ENCODE data around the gene TUBG1. TPM values are rescaled to one million over a fixed set of nuclear protein-coding genes. Genes with fewer than 3 reads are reported as not detected.

Gene TUBG1
- total and polyA plus RNA-seq, 9 of the 15 experiments (the other 6 are each of a cell fraction or from before 2014, with no cell fraction given), result 33.1 to 147 (median 66.0) TPM

DNA sequence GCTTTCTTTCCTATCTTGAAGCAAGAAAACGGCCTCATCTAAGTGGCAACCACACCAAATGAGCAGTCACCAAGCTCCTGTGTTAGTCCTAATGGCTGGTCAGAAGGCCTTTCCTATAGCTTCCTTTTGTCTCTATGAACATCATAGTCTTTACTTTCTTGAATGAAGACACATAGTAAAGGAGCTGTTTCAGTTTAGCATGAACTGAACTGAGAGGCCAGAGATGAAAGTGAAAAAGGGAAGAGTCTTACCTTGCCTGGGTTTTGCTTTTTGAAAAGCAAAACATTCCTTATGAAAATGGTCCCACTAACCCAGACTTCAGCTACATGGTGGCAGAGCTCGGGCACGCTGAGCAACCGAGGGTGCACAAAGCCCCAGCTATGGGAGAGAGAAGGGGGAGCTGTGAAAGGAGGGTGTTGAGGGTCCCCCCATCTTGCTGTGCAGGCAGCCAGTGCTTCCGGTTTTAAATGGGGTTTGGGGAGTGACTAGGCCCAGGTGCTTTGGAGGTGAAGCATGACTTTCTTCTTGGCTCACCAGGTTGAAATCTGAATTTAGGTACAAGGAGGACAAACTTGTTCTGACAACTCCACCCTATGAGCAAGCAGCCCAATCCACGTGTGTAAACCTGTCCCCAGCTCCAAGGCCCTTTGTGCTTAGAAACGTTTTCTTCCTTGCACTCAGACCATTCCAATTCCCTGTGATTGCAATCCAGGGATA is 22.8 kb upstream of the TUBG1 start:
- no peaks in the 10 kb centered on the region for H3K9me1 ChIP-seq (ENCODE audit: control insufficient read depth, insufficient read depth, low read length)
- H3K9me3 ChIP-seq (replicated peaks; ENCODE audit: control insufficient read depth, insufficient read depth, low read depth, low read length), result no peaks in the 10 kb centered on the region
- CTCF ChIA-PET (ENCODE audit: low intra/inter-chr PET ratio), result no interaction called here
- no peak overlapping the region for H2AFZ ChIP-seq (ENCODE audit: low read depth, low read length)
- no peaks in the 10 kb centered on the region for H3K27me3 ChIP-seq (ENCODE audit: control insufficient read depth in 2 of 2, insufficient read depth in 2 of 2, low read length in 2 of 2)
- no peak overlapping the region for H3K4me2 ChIP-seq (ENCODE audit: insufficient read depth, low read length)
- no peak overlapping the region for H3K27ac ChIP-seq (ENCODE audit: extremely low read depth, low read depth, low read length)
- BruUV-seq (replicated peaks), result no TSS peak
- H3K4me3 ChIP-seq, result no peak overlapping the region
- ATAC-seq (no peak), DNase-seq (ENCODE audit: extremely low read depth in 1 of 4, low spot score in 3 of 4) (no peak), FAIRE-seq (peak; percentile 69)
- no peaks in the 10 kb centered on the region for H3K4me1 ChIP-seq (replicated peaks in 1 of 2; ENCODE audit: control insufficient read depth in 2 of 2, insufficient read depth in 2 of 2, low read length in 2 of 2)
- H3K79me2 ChIP-seq (ENCODE audit: control insufficient read depth, insufficient read depth, low read length), result no peaks in the 10 kb centered on the region
- peaks cover 92% of the 10 kb centered on the region for H3K36me3 ChIP-seq (ENCODE audit: control insufficient read depth, insufficient read depth, low read length)
- no peaks in the 10 kb centered on the region for H4K20me1 ChIP-seq (replicated peaks; ENCODE audit: control insufficient read depth, insufficient read depth, low read length)
- H3K9ac ChIP-seq (ENCODE audit: insufficient read depth in 1 of 2, low read depth in 2 of 2, low read length in 2 of 2), result peak overlapping the region in 1 of 2 experiments; percentile 55; a peak in 1 of 4 replicates
- 69% methylated on average over 7 of the region's 7 CpGs for WGBS (ENCODE audit: insufficient coverage, low coverage, missing lambda C conversion rate)
- in situ Hi-C loops (cut with MboI), result loop anchor here (10.0 kb wide), 1 partner anchor 338 kb away; no protein-coding TSS in a partner anchor
- POLR2A ChIA-PET, result interaction anchor here (0.6 to 1.6 kb wide), 3 partner anchors 8 to 323 kb away, joined by 3 to 8 read pairs (median 8); partner anchors contain the start of gene RETREG3
- intact Hi-C loops (cut with micrococcal nuclease), result no loop called here
- TF ChIP-seq NELFE (IDR thresholded peaks at IDR 0.05; ENCODE audit: insufficient read depth, insufficient read length) (no peak), BHLHE40 (IDR thresholded peaks at IDR 0.05; ENCODE audit: low read length) (no peak), CBFA2T3 (IDR thresholded peaks at IDR 0.05) (no peak), RFX5 (IDR thresholded peaks at IDR 0.05; ENCODE audit: low read depth, low read length) (no peak), NFXL1 (CRISPR knock-in tag; IDR thresholded peaks at IDR 0.05) (no peak), SAFB2 (IDR thresholded peaks at IDR 0.05; ENCODE audit: borderline replicate concordance, low read depth, low read length, severe bottlenecking) (no peak), RBBP5 (IDR thresholded peaks at IDR 0.05; ENCODE audit: borderline replicate concordance, insufficient read depth, low read length, poor library complexity, severe bottlenecking) (no peak), SRSF7 (optimal IDR thresholded peaks at IDR 0.05; ENCODE audit: low read depth, low read length) (no peak), SRSF3 (IDR thresholded peaks at IDR 0.05; ENCODE audit: insufficient read depth, low read length) (no peak), IFI16 (CRISPR knock-in tag; IDR thresholded peaks at IDR 0.05) (no peak)
- TF ChIP-seq, protein P1, sequence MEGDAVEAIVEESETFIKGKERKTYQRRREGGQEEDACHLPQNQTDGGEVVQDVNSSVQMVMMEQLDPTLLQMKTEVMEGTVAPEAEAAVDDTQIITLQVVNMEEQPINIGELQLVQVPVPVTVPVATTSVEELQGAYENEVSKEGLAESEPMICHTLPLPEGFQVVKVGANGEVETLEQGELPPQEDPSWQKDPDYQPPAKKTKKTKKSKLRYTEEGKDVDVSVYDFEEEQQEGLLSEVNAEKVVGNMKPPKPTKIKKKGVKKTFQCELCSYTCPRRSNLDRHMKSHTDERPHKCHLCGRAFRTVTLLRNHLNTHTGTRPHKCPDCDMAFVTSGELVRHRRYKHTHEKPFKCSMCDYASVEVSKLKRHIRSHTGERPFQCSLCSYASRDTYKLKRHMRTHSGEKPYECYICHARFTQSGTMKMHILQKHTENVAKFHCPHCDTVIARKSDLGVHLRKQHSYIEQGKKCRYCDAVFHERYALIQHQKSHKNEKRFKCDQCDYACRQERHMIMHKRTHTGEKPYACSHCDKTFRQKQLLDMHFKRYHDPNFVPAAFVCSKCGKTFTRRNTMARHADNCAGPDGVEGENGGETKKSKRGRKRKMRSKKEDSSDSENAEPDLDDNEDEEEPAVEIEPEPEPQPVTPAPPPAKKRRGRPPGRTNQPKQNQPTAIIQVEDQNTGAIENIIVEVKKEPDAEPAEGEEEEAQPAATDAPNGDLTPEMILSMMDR (IDR thresholded peaks at IDR 0.05 in 2 of 3, conservative IDR thresholded peaks at IDR 0.05 in 1 of 3; ENCODE audit: insufficient read depth in 2 of 3, low read depth in 1 of 3, low read length in 3 of 3), result no peak
- TF ChIP-seq, protein P2, sequence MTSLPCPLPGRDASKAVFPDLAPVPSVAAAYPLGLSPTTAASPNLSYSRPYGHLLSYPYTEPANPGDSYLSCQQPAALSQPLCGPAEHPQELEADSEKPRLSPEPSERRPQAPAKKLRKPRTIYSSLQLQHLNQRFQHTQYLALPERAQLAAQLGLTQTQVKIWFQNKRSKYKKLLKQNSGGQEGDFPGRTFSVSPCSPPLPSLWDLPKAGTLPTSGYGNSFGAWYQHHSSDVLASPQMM (CRISPR knock-in tag; IDR thresholded peaks at IDR 0.05), result no peak
- TF ChIP-seq, protein P3, sequence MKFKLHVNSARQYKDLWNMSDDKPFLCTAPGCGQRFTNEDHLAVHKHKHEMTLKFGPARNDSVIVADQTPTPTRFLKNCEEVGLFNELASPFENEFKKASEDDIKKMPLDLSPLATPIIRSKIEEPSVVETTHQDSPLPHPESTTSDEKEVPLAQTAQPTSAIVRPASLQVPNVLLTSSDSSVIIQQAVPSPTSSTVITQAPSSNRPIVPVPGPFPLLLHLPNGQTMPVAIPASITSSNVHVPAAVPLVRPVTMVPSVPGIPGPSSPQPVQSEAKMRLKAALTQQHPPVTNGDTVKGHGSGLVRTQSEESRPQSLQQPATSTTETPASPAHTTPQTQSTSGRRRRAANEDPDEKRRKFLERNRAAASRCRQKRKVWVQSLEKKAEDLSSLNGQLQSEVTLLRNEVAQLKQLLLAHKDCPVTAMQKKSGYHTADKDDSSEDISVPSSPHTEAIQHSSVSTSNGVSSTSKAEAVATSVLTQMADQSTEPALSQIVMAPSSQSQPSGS (CRISPR knock-in tag; IDR thresholded peaks at IDR 0.05), result no peak
- TF ChIP-seq, protein P4, sequence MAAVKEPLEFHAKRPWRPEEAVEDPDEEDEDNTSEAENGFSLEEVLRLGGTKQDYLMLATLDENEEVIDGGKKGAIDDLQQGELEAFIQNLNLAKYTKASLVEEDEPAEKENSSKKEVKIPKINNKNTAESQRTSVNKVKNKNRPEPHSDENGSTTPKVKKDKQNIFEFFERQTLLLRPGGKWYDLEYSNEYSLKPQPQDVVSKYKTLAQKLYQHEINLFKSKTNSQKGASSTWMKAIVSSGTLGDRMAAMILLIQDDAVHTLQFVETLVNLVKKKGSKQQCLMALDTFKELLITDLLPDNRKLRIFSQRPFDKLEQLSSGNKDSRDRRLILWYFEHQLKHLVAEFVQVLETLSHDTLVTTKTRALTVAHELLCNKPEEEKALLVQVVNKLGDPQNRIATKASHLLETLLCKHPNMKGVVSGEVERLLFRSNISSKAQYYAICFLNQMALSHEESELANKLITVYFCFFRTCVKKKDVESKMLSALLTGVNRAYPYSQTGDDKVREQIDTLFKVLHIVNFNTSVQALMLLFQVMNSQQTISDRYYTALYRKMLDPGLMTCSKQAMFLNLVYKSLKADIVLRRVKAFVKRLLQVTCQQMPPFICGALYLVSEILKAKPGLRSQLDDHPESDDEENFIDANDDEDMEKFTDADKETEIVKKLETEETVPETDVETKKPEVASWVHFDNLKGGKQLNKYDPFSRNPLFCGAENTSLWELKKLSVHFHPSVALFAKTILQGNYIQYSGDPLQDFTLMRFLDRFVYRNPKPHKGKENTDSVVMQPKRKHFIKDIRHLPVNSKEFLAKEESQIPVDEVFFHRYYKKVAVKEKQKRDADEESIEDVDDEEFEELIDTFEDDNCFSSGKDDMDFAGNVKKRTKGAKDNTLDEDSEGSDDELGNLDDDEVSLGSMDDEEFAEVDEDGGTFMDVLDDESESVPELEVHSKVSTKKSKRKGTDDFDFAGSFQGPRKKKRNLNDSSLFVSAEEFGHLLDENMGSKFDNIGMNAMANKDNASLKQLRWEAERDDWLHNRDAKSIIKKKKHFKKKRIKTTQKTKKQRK (IDR thresholded peaks at IDR 0.05; ENCODE audit: borderline replicate concordance, low read depth, low read length), result no peak
